Daoy (cell line): ENCODE results near the gene SYT7. TPM values are rescaled to one million over a fixed set of nuclear protein-coding genes. Genes with fewer than 3 reads are reported as not detected.
A peak's percentile ranks its signal among the peaks of the same experiment; 100 is the strongest.

Experiments used
- DNase-seq: peaks from one replicate; pipeline ENCODE4 v3.0.0-alpha.2; 2015; ENCODE audit warnings: low read depth
- total RNA-seq: library from RNA; depleted of rRNA; stranded (reverse); fragments of >200 nt; shearing (Covaris generic); gene quantifications from 2 replicates; pipeline ENCODE4 v1.2.3, GENCODE V29; 2014

SYT7 gene
- total RNA-seq, 1 experiment from 2014 or later = 0.34 TPM

DNA sequence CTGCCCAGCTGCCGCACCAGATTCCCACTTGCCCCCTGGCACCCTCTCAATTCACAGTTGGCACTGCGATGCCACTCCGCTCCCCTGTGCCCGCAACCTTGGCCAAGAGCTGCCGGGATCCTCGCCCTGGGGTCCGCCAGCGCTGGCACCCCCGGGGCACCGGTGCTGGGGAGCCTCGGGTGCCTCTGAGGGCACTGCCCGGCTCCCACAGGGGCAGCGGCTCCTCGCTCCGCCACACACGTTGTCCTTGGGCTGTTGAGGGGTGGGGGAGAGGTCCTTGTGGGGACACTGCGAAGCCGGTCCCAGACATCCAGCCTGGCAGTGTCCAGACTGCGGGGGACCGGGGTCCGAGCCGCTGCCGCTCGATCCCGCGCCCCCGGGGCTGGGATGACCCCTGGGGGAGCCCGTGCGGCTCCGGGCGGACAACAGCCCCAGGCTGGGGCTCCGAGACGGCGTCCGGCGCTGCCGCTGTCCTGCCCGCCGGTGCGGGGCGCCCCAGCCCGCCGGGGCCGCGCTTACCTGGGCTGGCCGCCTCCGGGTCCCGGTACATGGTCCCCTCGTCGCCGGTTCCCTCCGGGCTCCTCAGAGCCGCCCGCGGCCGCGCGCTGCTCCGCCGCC, 496 bp downstream of the SYT7 start:
- peak; percentile 35 for DNase-seq

DNA sequence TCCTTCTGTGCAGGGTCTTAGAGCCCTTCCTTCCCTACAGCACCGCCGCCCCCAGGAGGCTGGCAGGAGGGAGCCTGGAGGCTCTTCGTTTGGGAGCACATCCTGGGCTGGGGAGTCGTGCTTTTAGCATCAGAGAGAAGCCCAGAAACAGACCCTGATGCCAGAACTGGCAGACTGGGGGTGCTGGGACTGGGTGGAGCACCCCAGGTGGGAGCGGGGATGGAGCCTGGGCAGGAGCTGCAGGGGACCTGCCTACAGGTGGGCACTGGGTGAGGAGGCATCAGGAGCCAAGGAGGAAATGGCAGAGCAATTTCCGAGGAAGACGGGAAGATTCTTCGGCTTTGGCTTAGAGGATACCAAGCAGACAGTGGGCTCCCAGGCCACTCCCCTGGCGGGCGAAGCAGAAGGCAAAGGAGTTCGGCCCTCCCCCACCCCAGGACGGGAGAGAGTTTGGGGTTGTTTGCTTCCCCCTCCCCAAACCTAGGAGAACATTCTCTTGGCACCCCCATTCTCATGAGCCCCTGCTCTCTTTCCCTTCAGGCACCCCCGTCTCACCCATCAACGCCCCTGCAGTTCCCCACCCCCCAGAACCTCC, 1.1 kb downstream of the SYT7 start:
- DNase-seq = no peak

DNA sequence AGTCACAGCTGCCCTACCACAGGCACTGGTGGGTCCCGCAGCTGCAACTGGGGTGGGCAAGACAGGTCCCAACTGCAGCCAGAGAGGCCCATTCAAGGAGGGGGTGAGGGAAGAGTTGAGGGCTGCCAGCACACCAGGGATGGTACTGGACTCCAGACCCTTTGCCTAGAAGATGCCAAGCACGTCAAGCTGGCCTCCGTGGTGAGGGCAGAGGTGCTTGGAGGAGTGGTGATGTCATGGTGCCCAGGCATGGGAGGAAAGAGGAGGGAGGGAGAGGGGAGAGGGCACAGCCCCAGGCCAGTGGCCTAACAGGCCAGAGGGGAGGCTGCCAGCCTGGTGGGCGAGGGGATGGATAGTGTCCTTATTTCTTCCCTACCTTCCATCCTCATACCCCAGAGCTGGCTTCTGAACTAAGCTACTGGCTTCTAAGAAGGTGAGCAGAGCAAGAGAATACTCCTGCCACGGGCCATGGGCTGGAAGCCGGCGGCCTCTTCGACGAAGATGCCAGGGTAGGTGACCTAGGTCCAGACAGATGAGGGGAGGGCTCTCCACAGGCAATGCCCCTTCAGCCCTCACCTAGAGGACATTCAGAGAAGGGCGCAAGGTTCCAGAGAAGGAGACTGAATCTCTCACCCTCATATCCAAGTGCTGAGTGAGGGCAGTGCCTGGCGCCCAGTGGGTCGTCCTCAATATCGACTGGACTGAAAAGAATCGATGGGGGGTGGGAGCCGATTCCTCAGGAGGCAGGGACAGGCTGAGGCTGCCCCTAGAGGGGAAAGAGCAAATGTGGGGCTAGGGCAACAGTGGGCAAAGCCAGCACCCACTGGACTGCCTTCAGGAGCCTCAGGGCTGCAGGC, 1.8 kb downstream of the SYT7 start:
- no peak for DNase-seq

DNA sequence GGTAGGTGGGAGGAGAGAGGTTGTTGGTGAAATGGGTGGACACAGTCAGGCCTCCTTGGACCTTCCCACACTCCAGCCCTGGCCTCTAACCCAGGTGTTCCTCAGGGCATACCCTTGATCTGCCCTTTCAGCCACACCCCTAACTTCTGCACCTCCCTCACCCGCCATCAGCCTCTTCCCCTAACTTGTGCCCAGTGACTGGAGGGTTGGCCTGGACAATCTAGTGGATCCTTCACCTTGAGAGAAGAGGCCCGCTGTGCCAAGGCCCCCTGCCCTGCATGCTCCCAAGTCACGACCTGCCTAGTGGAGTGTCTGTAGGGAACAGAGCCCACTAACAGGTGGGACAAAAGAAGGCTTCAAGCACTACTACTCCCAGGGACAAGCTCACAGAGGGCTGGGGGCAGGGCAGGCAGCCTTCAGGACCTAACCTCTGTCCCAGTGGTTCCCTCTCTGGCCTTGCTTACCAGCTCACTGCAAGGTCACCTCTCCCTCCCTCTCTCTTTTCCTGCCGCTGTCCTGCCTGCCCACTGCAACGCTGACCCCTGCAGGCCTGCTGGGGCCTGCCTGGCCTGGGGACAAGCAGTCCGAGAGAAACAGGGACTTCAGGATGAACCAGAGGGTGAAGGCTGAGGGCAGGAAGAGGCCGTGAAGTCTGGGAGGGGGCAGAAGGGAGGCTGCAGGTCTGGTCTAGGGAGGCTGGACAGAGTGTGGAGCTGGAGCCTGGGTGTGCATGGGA, 3.3 kb downstream of the SYT7 start:
- DNase-seq = no peak

DNA sequence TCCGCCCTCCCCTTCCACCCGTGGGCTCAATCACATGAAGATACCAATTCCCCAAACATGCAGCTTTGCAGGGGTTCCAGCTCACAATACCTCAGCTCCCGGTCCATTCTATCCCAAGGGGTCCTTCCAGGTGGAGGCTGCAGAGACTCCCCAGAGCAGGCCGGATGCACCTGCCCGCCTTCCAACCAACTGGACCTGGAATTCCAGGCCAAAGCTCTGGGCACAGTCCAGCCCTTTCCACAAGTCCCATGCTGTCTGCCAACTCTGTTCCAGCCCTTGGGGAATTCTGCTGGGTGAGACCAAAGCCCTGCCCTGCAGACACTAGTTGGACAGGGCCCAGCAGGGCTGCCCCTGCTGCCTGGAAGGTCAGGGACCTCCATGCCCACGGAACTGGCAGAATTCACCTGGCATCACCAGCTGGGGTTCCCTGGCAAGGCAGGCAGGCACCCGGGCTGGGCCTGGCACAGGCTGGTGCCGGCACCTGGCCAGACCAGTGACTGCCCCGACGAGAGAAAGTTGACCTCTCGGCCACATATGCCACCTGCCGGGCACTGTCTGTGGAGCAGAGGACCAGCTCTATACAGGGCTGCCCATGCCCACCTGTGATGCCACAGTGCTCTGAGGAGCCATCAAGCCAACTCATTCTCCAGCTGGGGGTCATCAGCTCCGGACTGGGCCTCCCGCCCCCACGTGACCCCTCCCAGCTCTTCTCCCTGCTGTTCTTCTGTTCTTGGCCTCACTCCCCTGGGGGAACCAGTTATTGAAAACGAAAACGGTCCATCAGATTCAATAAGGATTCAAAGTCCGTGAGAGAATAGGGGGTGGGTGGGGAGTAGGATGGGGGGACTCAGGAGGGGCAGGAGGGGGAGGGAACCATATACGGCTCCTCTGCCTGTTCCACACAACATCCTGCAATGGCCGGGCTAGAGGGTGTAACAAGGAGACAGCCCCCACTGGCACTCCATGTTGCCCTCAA, 4.7 kb downstream of the SYT7 start:
- DNase-seq = no peak

DNA sequence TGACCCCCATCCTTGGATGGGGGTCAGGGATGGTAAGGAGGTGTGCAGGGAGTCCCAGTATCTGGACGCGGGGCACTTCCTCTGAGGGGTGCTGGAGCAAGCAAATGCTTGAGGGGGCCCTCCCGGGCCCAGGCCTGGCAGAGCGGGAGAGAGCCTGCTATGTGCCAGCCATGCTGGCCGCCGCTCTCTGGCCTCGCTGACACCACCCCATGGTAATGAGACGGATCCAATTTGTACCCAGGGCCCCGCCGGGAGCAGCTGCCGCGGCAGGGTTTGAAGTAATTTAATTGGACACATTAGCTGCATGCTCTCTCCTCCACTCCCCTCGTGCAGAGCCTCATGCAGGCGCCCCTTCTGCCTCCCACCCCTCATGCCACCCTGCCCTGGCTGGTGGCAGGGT, 6.3 kb downstream of the SYT7 start:
- DNase-seq = no peak

DNA sequence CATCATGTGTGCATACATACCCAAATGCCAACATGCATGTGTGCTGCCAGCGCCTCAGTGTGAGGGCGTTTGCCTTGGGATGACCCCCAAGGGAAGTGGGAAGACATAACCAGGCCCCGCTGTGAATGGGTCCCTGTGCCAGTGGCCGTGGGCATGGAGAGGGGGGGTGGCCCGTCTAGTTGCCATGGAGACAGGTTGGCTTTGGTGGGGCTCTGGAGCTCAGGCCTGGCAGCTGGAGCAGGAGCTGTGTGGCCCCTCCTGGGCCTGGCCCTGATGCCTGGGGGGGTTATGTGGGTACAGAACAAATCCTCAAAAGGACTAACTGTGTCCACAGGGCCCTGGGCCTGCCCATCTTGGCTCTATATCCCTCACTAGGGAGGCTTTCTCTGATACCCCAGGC, 8.0 kb downstream of the SYT7 start:
- no peak for DNase-seq

DNA sequence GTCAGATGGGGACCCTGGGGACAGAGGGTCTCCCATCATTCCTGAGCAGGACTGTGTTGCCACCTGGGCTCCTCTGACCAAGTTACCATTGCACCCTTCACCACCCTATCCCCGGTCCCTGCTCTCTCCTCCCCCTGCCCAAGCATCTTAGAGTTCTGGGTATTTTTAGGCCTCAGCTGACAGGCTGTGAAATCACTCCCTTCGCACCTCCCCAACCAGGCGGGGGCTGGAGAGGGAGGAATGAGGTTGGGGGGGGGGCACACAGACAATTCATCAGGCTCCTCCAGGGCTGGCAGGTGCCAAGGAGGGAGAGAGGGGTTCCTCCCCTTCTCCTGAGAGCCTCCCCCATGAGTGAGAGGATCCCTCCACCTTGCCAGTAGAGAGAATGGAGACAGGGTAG, 9.0 kb downstream of the SYT7 start:
- no peak for DNase-seq

DNA sequence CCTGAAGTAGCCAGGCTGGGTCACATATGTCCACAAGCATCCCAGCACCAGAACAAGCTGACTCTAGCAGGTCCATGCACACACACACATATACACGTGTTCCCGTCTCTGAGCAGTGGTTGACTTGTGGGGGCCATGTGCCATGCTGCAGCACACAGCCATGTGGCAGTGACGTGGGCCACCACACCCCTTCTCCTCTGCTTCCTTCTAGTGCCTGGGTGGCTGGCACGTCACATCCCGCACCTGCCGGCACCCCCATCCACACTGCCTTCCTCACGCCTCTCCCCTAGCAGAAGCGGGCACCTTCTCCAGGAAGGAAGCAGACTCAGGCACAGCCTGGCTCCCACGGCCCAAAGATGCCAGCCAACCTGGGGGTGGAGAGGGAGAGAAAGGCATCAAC, 9.5 kb downstream of the SYT7 start:
- no peak for DNase-seq

DNA sequence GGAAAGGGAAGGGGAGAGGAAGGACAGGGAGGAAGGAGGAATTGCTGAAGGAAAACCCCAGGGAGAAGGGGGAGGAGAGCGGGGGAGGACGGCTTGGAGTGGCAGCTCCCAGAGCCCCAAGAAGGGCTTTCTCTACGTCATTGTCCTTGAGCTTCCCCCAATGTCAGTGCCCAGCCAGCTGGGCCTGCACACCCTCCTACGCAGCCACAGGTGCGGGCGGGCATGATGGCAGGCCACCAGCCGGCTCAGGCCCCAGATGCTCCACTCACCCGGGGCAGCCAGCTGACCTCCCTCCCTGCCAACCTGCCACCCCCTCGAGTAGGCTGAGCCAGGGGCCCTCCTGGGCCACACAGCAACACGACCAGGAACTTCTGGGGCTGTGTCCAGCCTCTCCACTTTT, 11.2 kb downstream of the SYT7 start:
- no peak for DNase-seq

DNA sequence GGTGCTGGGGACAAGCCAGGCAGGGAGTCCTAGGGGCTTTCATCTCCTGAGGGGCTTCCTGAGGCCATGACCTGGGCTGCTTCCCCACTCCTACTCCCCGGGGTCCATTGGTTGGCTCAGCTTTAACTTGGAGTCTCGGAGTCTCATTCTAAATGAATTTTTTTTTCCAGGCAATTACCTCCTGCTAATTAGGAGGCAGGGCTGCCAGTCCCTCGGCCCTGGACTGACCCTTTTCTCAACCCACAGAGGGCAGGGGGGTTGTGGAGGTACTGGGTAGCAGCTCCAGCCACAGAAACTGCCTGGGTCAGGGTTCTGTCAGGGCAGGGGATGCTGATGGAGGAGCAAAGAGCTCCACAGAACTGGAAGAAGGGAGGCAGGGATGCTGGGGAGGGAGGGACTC, 11.9 kb downstream of the SYT7 start:
- no peak for DNase-seq

DNA sequence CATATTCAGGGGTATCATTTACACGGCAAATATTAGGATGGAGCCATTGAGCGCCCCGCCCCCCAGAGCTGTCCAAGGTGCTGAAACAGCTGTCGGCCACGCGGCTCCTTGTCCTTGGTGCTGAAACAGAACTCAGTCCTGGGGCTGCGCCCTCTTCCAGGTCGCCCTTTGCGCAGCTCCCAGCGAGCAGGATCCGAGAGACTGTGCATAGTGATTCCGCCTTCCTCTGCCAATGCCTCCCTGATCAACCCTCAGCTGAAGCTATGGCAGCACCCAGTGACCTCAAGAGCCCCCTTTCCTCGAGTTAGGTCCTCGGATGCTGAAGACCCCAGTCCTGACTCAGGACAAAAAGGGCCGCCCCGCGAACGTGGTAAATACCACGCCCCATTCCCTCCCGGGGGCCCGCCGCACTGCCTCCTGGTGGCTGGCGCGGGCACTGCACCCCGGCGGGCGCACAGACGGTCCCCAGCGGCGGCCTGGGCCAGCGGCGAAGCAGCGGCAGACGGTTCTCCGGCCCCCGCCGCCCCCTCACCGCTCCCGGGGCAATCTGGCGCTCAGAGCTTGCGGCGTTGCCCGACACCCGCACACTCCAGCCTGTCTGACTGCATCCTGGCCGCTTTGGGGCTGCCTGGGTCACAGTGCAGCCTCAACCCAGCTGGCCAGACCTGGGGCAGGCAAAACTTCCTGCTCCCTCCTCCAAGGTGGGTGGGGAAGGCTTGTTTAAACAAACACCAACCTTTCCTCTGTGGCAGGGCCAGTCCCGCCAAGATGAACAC, 13.4 kb downstream of the SYT7 start:
- peak; percentile 84 for DNase-seq

DNA sequence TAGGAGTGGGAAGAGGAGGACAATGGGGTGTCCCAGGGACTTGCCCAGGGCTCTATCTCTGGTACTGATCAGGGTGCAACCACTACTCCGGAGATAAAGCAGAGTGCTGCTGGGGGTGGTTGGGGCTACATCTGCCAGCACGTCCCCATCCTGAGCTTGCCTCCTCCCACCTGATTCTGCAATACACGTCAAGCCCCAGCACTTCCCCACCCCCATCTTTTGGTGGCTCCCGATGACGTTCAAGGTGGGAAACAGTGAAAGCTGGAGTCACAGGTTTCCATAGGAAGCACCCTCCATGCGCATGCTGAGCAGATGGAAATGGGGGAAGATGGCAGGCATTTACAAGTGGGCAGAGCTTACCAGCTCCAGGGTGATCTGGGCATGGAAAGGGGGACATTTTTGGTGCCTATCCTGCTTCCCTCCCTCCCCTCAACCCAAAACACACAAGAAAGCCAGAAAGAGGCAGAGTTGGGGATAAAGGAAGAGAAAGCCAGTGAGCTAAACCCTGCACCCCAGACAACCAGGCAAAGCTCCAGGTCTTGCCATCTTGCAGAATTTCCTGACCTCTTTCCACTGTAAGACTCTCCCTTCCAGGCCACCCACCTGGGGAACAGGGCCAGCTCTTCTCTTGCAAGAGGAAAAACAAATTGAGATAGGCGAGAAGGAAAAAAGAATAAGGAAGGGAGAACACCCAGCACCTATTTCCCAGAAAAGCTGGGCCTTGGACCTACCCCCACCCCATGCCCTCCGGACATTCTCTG, 15.8 kb downstream of the SYT7 start:
- no peak for DNase-seq

DNA sequence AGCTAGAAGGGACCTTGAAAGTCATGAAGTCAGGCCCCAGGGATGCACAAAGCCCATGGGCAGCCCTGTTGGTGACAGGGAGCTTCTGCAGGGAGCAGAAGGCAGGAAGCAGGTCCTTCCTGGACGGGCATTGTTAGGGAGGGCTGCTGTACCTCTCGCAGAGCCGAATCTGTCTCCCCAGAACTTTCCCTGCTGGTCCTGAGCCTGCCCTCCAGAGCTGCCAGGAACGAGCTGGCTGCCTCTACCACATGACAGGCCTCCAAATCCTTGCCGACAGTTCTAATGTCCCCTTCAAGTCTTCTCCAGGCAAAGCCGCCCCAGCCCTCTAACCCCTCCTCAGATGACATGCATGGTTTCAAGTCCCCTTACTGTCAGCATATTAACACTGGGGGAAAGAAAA, 20.1 kb downstream of the SYT7 start:
- no peak for DNase-seq

DNA sequence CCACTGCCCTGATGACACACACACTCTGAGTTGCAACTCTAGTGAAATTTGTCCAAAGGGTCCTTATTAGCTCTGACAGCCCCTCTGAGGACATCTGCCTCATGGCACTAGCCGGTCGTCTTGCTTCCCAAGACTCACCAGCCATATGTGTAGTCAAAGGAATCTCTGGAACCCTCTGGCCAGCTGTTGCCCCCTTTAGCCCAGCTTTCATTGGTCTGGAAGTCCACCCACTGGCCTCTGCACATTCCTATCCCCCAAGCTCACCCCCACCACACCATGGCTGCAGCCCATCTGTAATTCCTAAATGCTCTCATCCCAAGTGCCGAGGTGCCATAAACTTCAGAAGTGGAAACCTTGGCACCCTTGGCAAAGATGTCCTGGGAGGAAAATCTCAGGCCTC, 24.3 kb downstream of the SYT7 start:
- no peak for DNase-seq

DNA sequence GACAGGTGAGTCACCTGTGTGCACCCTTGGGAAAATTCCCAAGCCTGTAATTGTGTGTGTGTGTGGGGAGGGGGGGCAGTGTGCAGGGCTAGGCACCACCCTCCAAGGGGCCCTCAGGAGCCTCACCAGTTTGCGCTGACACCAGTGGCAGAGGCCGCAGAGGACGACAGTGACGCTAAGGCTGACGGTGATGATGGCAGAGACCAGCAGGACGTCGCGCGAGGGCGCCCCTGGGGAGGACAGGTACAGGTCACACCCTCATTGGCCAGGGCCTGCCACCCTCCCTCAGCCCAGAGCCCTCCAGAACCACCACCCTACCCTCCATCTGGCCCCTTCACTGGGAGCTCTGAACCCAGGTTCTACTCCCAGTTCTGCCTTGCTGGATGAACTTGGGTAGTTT, 24.9 kb downstream of the SYT7 start:
- no peak for DNase-seq

DNA sequence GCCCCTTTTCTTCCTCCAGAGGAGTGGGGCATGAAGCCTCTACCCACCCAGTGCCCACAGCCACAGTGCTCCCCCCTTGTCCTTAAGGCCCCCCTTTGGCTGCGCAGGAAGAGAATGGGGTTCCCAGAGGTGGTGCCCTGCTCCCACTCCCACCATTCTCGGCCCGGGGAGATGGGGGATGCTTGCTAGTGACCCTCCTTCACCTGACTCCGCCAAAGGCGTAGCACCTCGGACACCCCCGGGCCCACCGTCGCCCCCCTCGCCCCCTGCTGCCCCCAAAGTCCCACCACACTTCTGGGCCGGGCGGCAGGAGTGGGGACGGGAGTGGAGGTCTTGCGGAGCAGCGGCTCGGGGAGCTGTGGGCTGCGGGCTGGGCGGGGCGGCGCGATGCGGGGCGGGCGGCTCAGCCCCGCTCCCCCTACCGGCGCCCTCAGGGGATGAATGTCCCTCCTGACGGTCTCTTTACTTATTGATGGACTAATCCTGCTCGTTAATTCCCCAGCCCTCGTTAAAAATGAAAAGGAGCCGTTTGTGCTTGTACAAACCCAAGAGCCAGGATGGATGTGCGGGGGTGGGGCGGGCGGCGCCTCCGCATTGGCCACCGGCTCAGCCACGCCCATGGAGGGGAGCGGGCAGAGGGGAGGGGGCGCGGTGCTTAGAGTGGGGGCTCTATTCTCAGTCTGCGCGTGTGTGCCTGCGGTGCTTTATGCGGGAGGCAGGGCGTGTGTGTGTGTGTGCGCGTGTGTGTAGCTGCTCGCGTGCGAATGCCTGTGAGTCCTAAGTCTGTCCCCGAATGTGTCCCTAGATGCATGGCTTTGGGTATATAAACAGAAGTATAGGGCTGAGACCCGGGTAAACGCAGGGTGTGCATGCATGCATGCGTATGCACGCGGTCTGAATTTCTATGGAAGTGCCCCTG, 25.6 kb downstream of the SYT7 start:
- DNase-seq = no peak

DNA sequence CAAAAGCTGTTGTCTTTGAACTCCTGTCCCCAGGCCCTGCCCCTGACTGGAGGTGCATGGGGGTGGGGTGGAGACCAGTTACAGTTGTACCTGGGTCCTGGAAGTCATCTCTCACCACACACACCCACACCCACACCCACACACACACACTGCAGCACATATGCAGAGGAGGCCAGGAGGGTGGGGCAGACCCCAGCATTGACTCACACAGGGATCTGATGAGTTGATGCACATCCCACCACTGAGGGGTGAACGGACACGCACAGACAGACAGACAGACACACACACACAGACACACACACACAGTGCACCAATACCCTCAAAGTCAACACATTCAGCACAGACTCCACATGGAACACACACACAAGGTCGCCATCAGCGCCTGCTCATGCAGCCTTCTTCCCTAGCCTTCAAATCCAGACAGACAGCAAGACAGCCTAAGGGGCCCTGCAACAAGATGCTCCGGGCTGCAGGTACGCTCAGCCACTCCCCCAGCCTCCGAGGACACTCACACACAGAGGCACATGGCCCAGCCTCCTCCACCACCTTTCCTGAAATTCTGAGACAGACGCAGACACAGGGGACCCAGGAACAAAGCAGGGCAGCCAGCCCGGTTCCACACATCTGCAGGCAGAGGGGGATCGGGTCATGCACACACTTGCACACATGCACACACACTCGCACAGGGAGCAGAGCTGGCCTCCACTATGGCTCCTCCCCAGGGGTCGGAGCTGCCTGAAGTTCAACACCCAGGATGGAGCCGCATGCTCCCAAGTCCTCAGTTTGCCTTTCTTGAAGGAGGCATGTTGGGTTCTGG, 26.5 kb downstream of the SYT7 start:
- peak; percentile 25 for DNase-seq
